Lung microvascular endothelial cell (primary cell): ENCODE data around the gene MCM3. TPM values are rescaled to one million over a fixed set of nuclear protein-coding genes. Genes with fewer than 3 reads are reported as not detected.
A peak's percentile ranks its signal among the peaks of the same experiment; 100 is the strongest.

ENCODE experiments used
- DNase-seq, 2 donors: peaks; one replicate each; pipeline versions ENCODE4 v3.0.0 to v3.0.0-alpha.2; 2010; ENCODE audit warnings: low read depth in 2 of 2
- total RNA-seq: library from RNA; depleted of rRNA; stranded (reverse); fragments of >200 nt; gene quantifications from 2 replicates; pipeline ENCODE4 v1.2.1, GENCODE V29; 2014

Gene MCM3
- total RNA-seq, 1 donor from 2014 or later, result 37.9 TPM

DNA sequence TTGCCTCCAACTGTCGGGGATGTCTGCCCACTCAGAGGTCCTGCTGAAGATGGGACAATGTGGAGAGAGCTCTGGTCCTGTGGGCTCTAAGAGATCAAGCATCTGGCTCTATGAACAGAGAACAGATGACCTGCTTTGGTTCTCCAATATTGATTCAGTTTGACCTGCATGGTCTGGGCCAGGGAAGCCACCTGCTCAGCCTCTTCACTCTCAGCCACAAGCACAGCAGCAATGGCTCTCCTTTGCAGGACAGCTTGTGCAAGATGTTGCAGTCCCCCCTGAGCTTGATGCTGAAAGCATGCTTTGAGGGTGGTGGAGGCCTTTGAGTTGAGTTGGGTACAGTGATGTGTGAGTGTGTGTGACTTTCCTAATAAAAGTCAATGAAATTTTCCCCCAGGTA lies 18.6 kb upstream of the MCM3 start:
- no peak for DNase-seq

DNA sequence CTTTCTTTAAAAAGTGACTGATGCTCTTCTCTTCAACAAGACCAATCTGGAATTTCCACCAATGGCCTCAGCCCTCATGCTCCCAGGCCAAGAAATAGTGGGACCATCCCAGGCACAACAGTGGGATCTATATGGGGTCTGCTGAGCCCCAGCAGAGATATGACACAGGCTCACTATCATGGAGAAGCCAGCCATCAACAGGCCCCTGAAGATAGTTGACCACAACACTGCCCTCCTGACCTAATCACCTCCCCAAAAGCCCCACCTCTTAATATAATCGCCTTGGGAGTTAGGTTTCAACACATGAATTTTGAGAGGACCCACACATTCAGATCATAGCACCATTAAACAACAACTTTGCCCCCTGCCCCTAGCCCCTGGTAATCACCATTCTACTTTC lies 16.8 kb upstream of the MCM3 start:
- no peak for DNase-seq

DNA sequence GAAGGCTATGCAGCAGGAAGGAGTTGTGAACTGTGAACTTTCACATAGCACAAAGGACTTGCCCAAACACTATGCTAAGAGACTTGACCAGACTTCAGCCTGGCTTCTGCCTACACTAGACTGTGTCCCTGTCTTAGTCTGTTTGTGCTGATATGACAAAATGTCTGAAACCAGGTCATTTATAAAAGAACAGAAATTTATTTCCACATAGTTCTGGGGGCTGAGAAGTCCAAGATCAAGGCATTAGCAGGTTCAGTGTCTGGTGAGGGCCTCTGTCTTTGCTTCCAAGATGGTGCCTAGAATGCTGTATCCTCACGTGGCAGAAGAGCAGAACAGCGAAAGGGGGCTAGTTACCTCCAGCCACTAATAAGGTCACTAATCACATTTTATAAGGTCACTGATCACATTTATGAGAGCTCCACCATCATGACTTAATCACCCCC lies 16.0 kb upstream of the MCM3 start:
- DNase-seq, result no peak

DNA sequence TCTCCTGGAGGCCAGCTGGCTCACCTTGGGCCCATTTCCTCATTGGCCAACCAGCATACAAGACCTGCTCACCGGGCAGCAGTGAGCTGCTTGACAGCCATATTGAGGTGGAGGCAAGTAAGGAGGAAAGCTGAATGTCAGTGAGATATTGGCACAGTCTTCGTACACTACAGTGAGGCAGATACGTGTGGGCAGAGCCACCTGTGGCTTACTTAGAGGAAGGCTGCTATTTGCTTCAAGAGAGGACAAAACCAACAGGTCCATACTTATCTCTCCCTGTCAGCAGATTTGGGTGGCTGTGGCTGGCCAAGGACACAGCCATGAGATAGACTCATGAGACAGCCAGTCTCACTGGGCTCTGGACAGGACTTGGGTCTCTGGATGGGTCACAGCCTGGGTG lies 15.1 kb upstream of the MCM3 start:
- DNase-seq, result no peak

DNA sequence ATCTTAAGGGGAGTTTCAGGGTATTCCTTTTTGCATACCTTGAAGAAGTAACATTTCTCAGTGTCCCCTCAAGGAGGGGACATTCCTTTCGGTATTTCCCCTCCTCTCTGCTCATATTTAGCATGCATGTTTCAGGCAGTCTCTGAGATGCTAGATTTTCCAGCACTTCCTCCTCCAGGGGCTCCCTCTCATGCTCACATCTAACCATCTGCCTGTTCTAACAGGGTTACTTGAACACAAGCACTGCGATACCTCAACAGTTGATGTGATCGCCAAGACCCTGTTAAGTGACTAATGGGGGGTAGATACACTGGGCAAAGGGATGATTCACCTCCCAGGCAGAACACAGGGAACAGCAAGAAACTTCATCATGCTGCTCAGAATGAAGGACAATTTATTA lies 12.9 kb upstream of the MCM3 start:
- DNase-seq, result no peak

DNA sequence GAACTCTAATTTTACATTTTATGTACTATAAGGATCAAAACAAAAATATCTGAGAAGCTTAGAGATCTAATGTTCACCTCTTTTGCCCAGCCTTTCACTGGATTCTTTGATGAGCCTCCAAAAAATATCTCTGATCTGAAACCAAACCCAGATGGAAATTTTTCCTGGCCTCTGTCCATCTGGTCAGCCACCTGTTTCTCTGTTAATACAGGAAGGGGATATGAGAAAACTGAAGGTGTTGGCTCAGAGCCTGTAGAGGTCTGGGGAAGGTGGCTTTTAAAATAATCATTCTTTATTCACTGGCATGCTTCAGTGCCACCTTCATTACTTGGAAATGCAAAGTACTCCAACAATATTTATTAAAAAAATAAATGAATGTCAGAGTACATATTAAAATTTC lies 8.5 kb upstream of the MCM3 start:
- peak; percentile 56 to 82 for DNase-seq

DNA sequence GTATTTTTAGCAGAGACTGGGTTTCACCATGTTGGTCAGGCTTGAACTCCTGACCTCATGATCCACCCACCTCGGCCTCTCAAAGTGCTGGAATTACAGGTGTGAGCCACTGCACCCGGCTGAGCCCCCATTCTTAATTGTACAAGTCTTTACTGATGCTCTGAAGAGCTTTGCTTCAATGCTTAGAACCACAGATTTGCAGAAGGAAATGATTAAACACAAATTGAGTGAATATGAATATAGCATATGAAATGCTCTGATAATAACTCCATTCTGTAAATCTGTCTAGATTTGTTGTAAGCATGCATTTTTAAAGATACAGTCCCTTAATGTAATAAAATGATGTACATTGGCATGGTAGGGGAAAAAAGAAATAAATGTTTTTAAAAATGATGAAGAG lies 4.3 kb upstream of the MCM3 start:
- no peak for DNase-seq

DNA sequence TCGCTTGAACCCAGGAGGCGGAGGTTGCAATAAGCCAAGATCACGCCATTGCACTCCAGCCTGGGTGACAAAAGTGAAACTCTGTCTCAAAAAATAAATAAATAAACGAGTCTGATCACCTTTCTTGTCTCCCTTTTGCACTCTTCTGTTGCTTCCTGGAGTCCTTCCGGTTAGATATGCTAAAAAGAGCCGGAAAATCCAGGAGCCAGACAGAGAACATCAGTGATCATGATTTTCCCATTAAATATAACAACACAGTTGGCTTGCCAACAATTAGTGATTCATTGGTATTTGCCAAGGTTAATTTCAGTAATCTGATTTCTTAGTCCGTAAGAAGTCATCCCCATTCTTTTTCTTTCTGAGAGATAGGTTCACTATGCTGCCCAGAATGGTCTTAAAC lies 3.7 kb upstream of the MCM3 start:
- peak in 1 of 2 donors; percentile 80 for DNase-seq

DNA sequence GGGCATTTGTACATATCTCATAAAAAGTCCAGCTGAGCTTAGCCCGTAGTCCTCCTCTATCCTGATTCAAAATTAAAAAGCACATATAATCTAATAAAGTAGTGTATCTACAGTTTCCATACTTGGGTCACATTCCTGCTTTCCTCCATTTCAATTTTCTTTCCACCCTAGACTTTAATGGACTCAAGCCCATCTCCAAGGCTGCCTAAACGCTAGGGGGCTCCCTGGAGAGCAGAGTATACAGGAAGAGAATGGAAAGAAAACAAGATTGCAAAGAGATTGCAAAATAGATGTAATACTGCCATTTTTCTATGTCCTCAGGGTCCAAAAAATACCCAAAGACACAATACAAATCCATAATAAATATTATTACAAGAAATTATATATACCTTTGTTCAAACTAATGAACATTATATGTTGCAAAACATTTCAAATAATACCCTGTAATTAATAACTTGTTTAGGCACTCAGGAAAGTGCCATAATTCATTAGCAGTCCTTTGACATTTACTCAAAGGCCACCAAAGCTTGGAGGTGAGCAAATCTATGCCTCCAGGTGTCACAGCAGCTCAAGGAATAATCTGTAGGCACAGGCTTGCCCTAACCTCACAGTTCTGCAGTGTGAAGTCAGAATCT lies 2.4 kb upstream of the MCM3 start:
- DNase-seq, result peak; percentile 68 to 75

DNA sequence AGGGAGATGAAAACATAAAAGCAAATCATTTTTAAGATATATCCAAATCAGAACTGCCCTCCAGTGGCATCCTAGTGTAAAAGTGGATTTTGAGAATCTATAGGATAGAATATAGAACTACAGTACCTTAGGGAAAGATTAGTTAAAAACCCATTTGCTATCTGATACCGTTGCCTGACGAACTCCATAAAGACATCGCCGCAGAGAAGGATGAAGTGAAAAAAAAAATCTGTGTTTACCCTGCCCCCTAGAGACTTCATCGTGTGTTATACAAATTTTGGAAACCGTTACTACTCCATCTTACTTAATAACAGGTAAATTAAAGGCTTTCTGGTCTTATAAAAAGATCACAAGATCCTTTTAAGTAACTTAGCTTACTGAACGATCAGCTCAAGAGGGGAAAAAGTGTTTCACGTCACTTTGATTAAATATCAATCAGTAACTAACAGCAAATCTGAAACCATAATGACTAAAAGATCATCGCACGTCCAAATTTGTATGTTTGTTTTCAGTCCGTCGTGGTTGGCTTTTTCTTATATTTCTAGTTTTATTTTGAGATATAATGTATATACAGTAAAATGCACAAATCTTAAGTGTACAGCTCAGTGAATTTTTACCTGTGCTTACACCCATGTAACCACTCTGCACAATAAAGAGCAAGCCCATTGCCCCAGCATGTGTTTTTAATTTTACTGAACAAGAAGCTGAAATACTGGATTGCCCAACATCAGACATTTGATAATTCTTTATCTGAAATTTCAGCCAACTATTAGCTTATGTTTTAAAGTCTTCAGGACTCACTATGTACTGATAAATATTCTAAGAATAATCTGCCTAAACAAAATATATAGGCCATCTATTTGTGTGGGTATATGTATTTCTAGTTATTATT lies 881 bp upstream of the MCM3 start:
- DNase-seq, result no peak

DNA sequence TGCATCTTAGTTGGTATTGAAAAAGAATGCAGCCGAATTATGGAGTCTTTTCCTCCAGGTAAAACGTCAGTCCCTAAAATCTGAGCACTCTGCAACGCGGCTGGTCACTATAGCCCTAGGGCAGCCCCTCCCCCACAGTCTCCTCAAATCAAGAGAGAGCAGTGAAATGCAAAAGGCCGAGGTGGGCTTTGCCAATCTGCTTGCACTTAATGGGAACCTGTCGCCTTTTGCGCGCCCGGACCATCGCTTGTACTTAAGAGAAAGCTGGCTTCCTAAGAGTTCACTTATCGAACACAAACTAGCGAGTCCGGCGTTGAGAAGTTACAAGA lies 447 bp downstream of the MCM3 start:
- DNase-seq, result no peak

DNA sequence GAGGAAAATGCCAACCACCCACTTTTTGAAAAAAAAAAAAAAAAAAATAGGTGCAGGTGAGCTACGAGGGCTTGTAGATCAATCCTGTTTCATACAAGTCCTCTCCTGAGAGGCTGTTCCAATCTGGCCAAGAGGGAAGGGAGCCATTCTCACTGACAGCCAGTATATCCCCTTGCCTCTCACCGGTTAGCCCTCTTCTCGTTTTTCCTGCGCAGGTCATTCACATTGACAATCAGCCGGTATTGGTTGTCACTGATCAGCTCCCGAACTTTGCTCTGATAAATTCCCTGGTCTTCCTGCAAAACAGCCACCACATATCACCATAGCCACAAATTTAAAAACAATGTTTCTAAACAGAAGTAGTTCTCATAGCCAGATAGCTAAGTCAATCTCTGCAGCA lies 1.4 kb downstream of the MCM3 start:
- DNase-seq, result no peak

DNA sequence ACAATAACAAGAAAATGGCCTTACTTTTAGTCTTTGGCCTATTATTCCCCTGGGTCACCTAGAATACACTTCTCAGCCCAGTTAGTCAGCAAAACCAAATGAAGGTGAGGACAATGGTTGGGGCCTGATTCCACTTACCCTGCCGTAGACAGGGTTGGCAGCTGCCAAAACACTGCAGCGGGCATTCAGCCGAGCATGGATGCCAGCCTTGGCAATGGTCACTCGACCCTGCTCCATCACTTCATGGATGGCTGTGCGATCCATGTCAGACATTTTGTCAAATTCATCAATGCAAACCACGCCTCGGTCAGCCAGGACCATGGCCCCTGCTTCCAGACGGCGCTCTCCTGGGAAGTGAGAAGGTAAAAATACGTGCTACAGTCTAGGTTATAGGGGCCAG lies 8.4 kb downstream of the MCM3 start:
- DNase-seq, result no peak

DNA sequence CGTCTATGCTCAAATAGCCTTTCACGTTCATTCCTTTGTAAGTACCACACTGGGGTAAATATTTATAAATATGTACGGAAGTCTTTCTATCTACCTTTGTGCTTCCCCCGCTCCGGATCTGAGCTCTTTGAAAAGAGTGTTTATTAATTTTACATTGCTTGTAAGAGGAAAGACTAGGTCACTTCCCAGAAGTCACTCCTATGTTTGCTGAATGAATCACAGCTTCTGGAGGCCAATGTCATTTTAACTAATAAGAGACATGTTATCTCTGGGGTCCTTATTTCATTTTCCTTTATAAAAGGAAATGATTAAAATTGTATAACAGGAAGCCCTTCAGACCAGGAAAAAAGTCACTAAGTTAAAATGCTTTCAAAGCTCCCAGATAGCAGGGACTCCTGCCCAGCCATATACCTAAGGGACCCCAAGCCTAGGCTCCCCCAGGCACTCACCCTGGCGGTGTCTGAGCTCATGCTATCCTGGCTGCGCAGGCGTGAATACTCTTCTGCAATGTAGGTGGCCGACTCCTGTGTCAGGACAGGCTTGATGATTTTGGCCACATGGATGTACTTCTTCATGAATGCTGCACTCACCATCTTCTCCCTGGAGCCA lies 12.6 kb downstream of the MCM3 start:
- DNase-seq, result peak; percentile 69 to 75

DNA sequence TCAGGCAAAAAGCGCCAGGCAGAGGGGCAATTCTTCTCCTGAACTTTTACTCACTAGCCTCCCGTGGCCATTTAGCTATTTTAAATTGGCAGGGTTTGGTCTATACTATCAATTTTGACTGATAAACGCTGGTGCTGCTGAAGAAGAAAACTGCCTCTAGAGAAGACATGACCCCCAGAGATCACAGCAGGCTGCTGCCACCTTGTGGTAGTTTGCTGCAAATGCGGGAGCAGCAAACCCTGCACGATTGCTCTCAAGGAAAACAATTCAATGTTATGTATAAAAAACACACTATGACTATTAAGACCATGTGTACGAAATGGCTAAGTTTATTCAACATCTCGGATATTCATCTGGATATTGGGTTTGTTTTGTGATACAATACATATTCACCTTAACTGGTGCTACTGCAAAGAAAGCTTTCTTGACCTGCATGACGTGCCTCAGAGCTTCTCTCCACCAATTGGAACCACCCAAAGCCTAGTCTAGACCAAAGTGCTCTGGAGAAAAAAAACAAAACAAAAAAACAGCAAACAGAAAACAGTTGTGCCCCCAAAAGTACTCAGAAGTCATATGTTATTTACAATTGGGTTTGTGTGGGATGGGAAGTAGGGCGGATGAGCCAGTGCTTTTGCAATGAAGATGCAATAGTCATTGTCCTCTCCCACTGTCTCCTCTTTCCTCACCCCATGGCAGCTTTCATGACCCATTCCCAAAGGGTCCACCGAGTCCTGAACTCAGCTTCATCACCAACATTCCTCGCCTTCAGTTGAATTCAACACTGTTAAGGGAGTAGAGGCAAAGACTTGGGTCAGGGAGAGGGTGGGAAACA lies 20.6 kb downstream of the MCM3 start:
- DNase-seq, result peak; percentile 73 to 75

DNA sequence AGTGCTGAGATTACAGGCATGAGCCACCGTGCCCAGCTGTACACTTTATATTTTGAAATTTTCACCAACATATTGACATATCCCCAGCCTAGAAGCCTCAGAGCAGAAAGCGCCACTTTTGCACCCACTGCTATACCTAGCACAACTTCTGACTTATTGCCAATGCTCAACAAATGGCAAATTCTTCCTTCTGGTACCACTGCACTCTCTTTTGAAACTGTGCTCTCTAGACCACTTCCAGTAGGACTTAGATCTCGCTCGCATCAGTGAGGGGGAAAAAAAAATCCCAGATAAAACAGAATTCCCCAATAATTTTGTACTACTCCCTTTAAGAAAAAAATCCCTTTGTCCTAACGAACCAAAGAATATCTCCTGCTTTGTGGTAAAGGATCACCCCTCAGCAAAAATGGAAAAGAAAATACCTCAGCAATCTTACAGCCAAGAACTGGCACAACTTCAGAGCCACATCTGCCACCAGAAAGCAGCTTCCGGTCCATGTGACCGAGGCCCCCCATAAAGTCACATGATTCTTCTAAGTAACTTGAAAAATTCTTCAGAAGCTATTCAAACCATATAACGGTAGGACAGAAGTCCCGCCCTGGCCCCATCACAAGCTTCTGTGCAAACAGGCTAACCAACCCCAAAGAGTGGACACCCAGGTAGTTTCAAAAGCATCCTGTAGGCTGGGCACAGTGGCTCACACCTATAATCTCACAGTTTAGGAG lies 21.8 kb downstream of the MCM3 start:
- DNase-seq, result no peak

DNA sequence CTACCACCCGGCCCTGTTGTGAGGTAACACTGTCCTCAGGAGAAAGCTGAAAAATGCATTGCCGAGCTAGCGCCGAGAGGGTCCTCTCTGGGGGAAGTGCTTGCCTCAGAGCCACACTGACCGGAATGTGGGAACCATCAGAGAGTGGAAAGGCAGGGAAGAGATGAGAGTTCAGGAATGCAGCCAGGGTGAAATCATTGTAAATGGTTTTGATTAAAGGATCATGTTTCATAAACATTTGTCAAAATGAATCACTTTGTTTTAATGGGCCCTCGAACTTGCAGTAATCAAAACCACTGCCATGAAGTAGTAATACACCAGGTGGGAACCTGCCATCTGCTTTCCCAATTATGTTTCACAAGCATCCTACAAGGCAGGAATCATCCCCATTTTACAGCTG lies 23.3 kb downstream of the MCM3 start:
- peak in 1 of 2 donors; percentile 18 for DNase-seq

DNA sequence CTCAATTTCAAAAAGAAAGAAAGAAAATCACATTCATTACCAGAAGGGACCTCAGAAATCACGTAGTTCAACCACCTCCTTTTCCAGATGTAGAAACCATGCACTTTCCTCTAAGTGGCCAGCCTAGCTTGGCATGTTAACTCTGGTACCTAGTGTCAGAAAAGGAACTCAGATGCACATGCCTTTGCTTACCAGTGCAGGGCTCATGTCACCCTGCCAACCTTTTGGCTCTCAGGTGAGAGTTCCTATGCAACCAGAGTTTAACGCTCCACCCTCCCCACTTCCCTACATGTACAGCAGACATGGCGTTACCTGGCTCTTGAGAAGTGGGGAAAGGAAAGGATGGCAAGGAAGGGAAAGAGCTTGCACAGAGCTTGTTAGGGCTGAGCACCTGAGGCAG lies 23.9 kb downstream of the MCM3 start:
- no peak for DNase-seq

DNA sequence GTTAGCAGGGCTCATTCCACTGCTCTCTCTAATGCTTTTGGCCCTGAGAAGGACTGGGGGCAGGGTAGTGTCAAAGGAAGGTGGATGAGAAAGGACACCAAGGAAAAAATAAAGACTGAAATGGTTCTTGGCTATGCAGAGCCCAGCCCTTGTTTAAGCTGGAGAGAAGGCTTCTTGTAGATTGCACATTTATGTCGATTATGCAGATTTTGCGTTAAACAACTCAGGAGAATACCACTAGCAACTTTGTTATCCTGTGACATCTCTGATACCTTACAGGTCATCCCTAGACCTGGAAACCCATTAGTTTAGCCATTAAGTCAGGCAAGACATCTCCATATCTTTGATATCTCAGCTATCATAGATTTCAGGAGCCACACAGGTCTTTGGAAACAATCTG lies 29.1 kb downstream of the MCM3 start:
- DNase-seq, result no peak

DNA sequence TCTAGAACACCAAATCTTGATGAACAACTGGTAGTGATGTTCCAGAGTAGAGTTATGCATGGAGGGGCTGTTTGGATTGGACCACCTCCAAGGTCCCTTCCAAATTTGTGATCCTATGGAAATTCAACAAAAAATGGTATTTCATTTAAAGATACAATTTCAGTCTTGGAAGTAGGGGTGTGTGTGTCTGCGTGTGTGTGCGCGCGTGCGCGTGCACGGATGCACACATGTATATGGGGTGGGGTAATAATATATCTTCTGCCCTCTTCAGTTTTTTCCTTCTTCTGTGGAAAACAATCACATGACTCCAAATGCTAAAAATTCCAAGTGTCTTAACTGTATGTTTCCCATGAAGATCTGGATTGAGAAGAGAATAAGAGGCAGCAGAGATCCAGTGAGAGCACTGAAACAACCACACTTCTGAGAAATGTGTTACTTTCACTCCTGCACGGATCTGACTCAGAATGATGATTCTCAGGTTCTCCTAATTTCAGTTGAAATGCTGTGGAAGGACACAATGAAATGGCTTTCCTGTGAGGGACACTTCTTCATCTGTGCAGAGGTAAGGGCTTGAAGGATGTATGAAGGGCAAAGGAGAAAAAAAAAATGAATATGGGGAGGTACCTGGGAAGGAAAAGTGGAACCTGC lies 29.7 kb downstream of the MCM3 start:
- DNase-seq, result no peak

DNA sequence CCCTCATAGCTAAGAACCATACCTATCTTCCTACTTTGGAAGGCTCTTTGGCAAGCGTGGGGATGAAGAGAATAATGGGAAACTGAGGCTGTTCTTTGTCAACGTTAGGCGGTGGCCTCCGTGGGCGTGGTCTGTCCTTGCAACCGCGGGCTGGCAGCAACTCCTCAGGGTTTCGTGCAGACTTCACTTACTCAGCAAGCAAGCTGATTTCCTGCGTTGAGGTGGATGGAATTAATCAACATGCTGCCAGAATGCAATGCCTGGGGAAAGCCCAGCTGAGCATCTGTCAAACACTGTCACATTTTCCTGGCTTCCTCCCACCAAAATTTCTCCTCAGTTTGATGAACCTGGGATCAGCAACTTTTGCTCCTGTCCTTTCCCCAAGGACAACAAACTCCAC lies 31.0 kb downstream of the MCM3 start:
- DNase-seq, result peak; percentile 22 to 66
